Breast epithelium (tissue), 3 donors: ENCODE data around the gene CWC27.

Source experiments
- CTCF ChIP-seq, 3 donors: fragments of 450-650 bp; IDR thresholded peaks; one replicate each; pipeline ENCODE4 v1.5.1; 2016 to 2017; ENCODE audit warnings: antibody characterized with exemption in 3 of 3, mild to moderate bottlenecking in 3 of 3, moderate library complexity in 3 of 3
- POLR2A ChIP-seq: fragments of 450-650 bp; IDR thresholded peaks from one replicate; pipeline ENCODE4 v1.6.1; 2016; ENCODE audit warnings: antibody characterized with exemption, mild to moderate bottlenecking, moderate library complexity
- POLR2AphosphoS5 ChIP-seq, 3 donors: sonication (generic); formaldehyde crosslinking; IDR thresholded peaks; one replicate each; pipeline ENCODE4 v1.6.1; 2017; ENCODE audit warnings: antibody characterized with exemption in 3 of 3

GRCh38 chr5:65020492-65020891 is 251.8 kb downstream of the CWC27 start:
- no peak for TF ChIP-seq CTCF (IDR thresholded peaks at IDR 0.05)
- no peak for TF ChIP-seq POLR2A
- no peak for TF ChIP-seq POLR2AphosphoS5 (IDR thresholded peaks at IDR 0.05)
